Smooth muscle cell of trachea (primary cell): ENCODE results near the gene ADAM11. TPM values are rescaled to one million over a fixed set of nuclear protein-coding genes. Genes with fewer than 3 reads are reported as not detected.

Experiments
- total RNA-seq: library from RNA; depleted of rRNA; stranded (reverse); fragments of >200 nt; gene quantifications from 2 replicates; pipeline ENCODE4 v1.2.1, GENCODE V29; 2014

The ADAM11 gene
- total RNA-seq, result 0.44 and 0.99 TPM in 2 replicates

GRCh38 chr17:44758414-44759085 is at the start of gene ADAM11:
TSS of gene ADAM11 (plus strand) at chr17:44758988. CDS start at chr17:44759200, 212 bp downstream.

GRCh38 chr17:44829523-44830358 is 71.0 kb downstream of the ADAM11 start, which contains the start of gene GJC1:
TSS of gene GJC1 (minus strand) at chr17:44830287. CDS start at chr17:44805817, 24,470 bp downstream.

Other genes with a start within 250 kb of the ADAM11 start
- gene FZD2, start 201.5 kb upstream of the ADAM11 start, total RNA-seq, result 22.7 and 35.1 TPM in 2 replicates
- gene MEIOC, start 102.5 kb upstream of the ADAM11 start, total RNA-seq, result 0.15 and 0.66 TPM in 2 replicates
- gene CCDC43, start 69.2 kb upstream of the ADAM11 start, total RNA-seq, result 27.5 and 40.6 TPM in 2 replicates
- 1.8 and 8.6 TPM in 2 replicates for gene DBF4B, start 50.3 kb upstream of the ADAM11 start, total RNA-seq
- 10.4 and 25.9 TPM in 2 replicates for gene GJC1, start 71.3 kb downstream of the ADAM11 start, total RNA-seq
- not detected in 2 replicates for gene HIGD1B, start 88.9 kb downstream of the ADAM11 start, total RNA-seq
- gene EFTUD2, start 140.5 kb downstream of the ADAM11 start, total RNA-seq, result 86.7 and 122 TPM in 2 replicates
- gene GFAP, start 156.5 kb downstream of the ADAM11 start, total RNA-seq, result 0.15 TPM in 1 of 2 replicates, not detected in the other
- gene KIF18B, start 188.8 kb downstream of the ADAM11 start, total RNA-seq, result 0.50 and 6.7 TPM in 2 replicates
- 0.29 and 0.99 TPM in 2 replicates for gene C1QL1, start 209.3 kb downstream of the ADAM11 start, total RNA-seq